ENCODE results near the gene ALKBH7. TPM values are rescaled to one million over a fixed set of nuclear protein-coding genes. Genes with fewer than 3 reads are reported as not detected.

The ALKBH7 gene
- total and polyA plus RNA-seq, 2 of the 13 experiments (the other 11 are each of a cell fraction or from before 2014, with no cell fraction given), result 29.6 to 45.9 TPM

- TF ChIP-seq ZFP90 (CRISPR knock-in tag; IDR thresholded peaks at IDR 0.05; ENCODE audit: borderline replicate concordance), result peak; percentile 48; the same call in 1 of the 2 replicates
- no peak for TF ChIP-seq TFDP2 (CRISPR knock-in tag; IDR thresholded peaks at IDR 0.05)
- no peak for TF ChIP-seq ZNF180 (CRISPR knock-in tag; IDR thresholded peaks at IDR 0.05; ENCODE audit: borderline replicate concordance, low read depth)
- peak; percentile 100 for TF ChIP-seq NFYB (CRISPR knock-in tag; IDR thresholded peaks at IDR 0.05)
- TF ChIP-seq RERE (CRISPR knock-in tag; IDR thresholded peaks at IDR 0.05; ENCODE audit: low read depth), result no peak
- TF ChIP-seq NFE2L2 (IDR thresholded peaks at IDR 0.05; ENCODE audit: low read length), result no peak
- no peak for TF ChIP-seq NKX3-1 (CRISPR knock-in tag; IDR thresholded peaks at IDR 0.05)
- TF ChIP-seq HOXA9 (CRISPR knock-in tag; IDR thresholded peaks at IDR 0.05; ENCODE audit: borderline replicate concordance), result peak; percentile 64; the same call in 1 of the 2 replicates
- 0 out of 2 replicates have a peak, but pooled peaks have one; percentile 10 for TF ChIP-seq ZNF256 (CRISPR knock-in tag; conservative IDR thresholded peaks at IDR 0.05)
- TF ChIP-seq POLR2G (IDR thresholded peaks at IDR 0.05; ENCODE audit: low read depth, low read length), result peak; percentile 86
- TF ChIP-seq ZNF260 (CRISPR knock-in tag; IDR thresholded peaks at IDR 0.05; ENCODE audit: borderline replicate concordance, low read depth), result no peak
Observed at GRCh38 chr19:6372594-6373095, at the start of gene ALKBH7 (continued).
